HepG2 (cell line): ENCODE measurements around the gene AS3MT. TPM values are rescaled to one million over a fixed set of nuclear protein-coding genes. Genes with fewer than 3 reads are reported as not detected.

ENCODE experiments used
- KLF6 ChIP-seq: IDR thresholded peaks from 2 replicates; pipeline ENCODE4 v1.8.0; 2016; ENCODE audit warnings: missing biosample characterization, missing genetic modification reagents
- MAX ChIP-seq: IDR thresholded peaks from 2 replicates; pipeline ENCODE4 v1.6.1; 2012; ENCODE audit warnings: inconsistent platforms
- MNT ChIP-seq: fragments of 450-650 bp; IDR thresholded peaks from 2 replicates; pipeline ENCODE4 v1.6.1; 2016
- RBM39 ChIP-seq: fragments of 200-400 bp; formaldehyde crosslinking; IDR thresholded peaks from one replicate; pipeline ENCODE4 v1.6.1; 2018; ENCODE audit warnings: antibody characterized with exemption, mild to moderate bottlenecking, low read depth, low read length; ENCODE audit not compliant: poor library complexity, severe bottlenecking
- ZBTB14 ChIP-seq: sonication (generic); formaldehyde crosslinking; IDR thresholded peaks from 2 replicates; pipeline ENCODE4 v1.4.0; 2020; ENCODE audit warnings: missing genetic modification reagents
- ZBTB25 ChIP-seq: IDR thresholded peaks from 2 replicates; pipeline ENCODE4 v1.6.1; 2018; ENCODE audit warnings: missing genetic modification reagents
- ZBTB44 ChIP-seq: sonication (generic); formaldehyde crosslinking; IDR thresholded peaks from 2 replicates; pipeline ENCODE4 v1.4.0; 2020; ENCODE audit warnings: missing genetic modification reagents
- ZFP36L2 ChIP-seq: sonication (generic); formaldehyde crosslinking; IDR thresholded peaks from 2 replicates; pipeline ENCODE4 v1.4.0; 2020; ENCODE audit warnings: missing genetic modification reagents
- ZMAT3 ChIP-seq: sonication (generic); formaldehyde crosslinking; conservative IDR thresholded peaks from 2 replicates; pipeline ENCODE4 v1.7.0; 2021; ENCODE audit warnings: missing genetic modification reagents
- ZNF12 ChIP-seq: sonication (generic); formaldehyde crosslinking; IDR thresholded peaks from 2 replicates; pipeline ENCODE4 v1.5.0; 2020; ENCODE audit warnings: missing genetic modification reagents
- ZNF563 ChIP-seq: sonication (generic); formaldehyde crosslinking; IDR thresholded peaks from 2 replicates; pipeline ENCODE4 v1.8.0; 2022; ENCODE audit warnings: mild to moderate bottlenecking, moderate library complexity, missing genetic modification reagents
- ZNF629 ChIP-seq: sonication (generic); formaldehyde crosslinking; conservative IDR thresholded peaks from 2 replicates; pipeline ENCODE4 v1.5.0; 2020; ENCODE audit warnings: missing genetic modification reagents
- ZNF746 ChIP-seq: sonication (generic); formaldehyde crosslinking; IDR thresholded peaks from 2 replicates; pipeline ENCODE4 v1.8.0; 2022; ENCODE audit warnings: mild to moderate bottlenecking, missing genetic modification reagents
- polyA plus RNA-seq, 8 experiments: library from polyadenylated mRNA; depleted of rRNA in 3 of 8; stranded (reverse) in 7 of 8; unstranded in 1 of 8; fragments of >200 nt; fragmentation: Illumina TruSeq in 4 of 8; extraction: Trizol in 4 of 8; gene quantifications; 2 replicates each; pipeline versions ENCODE4 v1.2.1 to v1.2.3, GENCODE V29; 2011 to 2016; ENCODE audit warnings: low read depth in 4 of 8, missing spikeins in 1 of 8, mixed read lengths in 1 of 8; ENCODE audit not compliant: insufficient read depth in 1 of 8
- total RNA-seq, 5 experiments: library from RNA; depleted of rRNA; stranded (reverse); fragments of >200 nt; fragmentation: Illumina TruSeq; extraction: Trizol; gene quantifications; 2 replicates each; pipeline ENCODE4 v1.2.3, GENCODE V29; 2016; ENCODE audit warnings: low read depth in 1 of 5
- TF ChIP-seq, protein P1 (sequence below): sonication (generic); formaldehyde crosslinking; IDR thresholded peaks from 2 replicates; pipeline ENCODE4 v1.5.1; 2020; ENCODE audit warnings: missing genetic modification reagents, mild to moderate bottlenecking, borderline replicate concordance
- TF ChIP-seq, protein P2 (sequence below): IDR thresholded peaks from 2 replicates; pipeline ENCODE4 v1.6.1; 2012; ENCODE audit warnings: low read depth, low read length, improper control_type of control experiment
- TF ChIP-seq, protein P3 (sequence below): sonication (generic); formaldehyde crosslinking; IDR thresholded peaks from 2 replicates; pipeline ENCODE4 v1.4.0; 2020; ENCODE audit warnings: missing genetic modification reagents

The AS3MT gene
- total and polyA plus RNA-seq, 2 of the 13 experiments (the other 11 are each of a cell fraction or from before 2014, with no cell fraction given), result 8.7 to 17.4 TPM

- TF ChIP-seq, protein P1, sequence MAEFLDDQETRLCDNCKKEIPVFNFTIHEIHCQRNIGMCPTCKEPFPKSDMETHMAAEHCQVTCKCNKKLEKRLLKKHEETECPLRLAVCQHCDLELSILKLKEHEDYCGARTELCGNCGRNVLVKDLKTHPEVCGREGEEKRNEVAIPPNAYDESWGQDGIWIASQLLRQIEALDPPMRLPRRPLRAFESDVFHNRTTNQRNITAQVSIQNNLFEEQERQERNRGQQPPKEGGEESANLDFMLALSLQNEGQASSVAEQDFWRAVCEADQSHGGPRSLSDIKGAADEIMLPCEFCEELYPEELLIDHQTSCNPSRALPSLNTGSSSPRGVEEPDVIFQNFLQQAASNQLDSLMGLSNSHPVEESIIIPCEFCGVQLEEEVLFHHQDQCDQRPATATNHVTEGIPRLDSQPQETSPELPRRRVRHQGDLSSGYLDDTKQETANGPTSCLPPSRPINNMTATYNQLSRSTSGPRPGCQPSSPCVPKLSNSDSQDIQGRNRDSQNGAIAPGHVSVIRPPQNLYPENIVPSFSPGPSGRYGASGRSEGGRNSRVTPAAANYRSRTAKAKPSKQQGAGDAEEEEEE, result no peak
- TF ChIP-seq MAX, result no peak
- no peak for TF ChIP-seq ZNF563 (CRISPR knock-in tag)
- no peak for TF ChIP-seq ZNF746 (CRISPR knock-in tag)
- TF ChIP-seq, protein P2, sequence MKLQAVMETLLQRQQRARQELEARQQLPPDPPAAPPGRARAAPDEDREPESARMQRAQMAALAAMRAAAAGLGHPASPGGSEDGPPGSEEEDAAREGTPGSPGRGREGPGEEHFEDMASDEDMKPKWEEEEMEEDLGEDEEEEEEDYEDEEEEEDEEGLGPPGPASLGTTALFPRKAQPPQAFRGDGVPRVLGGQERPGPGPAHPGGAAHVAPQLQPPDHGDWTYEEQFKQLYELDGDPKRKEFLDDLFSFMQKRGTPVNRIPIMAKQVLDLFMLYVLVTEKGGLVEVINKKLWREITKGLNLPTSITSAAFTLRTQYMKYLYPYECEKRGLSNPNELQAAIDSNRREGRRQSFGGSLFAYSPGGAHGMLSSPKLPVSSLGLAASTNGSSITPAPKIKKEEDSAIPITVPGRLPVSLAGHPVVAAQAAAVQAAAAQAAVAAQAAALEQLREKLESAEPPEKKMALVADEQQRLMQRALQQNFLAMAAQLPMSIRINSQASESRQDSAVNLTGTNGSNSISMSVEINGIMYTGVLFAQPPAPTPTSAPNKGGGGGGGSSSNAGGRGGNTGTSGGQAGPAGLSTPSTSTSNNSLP, result no peak
- TF ChIP-seq ZFP36L2 (CRISPR knock-in tag), result no peak
- TF ChIP-seq, protein P3, sequence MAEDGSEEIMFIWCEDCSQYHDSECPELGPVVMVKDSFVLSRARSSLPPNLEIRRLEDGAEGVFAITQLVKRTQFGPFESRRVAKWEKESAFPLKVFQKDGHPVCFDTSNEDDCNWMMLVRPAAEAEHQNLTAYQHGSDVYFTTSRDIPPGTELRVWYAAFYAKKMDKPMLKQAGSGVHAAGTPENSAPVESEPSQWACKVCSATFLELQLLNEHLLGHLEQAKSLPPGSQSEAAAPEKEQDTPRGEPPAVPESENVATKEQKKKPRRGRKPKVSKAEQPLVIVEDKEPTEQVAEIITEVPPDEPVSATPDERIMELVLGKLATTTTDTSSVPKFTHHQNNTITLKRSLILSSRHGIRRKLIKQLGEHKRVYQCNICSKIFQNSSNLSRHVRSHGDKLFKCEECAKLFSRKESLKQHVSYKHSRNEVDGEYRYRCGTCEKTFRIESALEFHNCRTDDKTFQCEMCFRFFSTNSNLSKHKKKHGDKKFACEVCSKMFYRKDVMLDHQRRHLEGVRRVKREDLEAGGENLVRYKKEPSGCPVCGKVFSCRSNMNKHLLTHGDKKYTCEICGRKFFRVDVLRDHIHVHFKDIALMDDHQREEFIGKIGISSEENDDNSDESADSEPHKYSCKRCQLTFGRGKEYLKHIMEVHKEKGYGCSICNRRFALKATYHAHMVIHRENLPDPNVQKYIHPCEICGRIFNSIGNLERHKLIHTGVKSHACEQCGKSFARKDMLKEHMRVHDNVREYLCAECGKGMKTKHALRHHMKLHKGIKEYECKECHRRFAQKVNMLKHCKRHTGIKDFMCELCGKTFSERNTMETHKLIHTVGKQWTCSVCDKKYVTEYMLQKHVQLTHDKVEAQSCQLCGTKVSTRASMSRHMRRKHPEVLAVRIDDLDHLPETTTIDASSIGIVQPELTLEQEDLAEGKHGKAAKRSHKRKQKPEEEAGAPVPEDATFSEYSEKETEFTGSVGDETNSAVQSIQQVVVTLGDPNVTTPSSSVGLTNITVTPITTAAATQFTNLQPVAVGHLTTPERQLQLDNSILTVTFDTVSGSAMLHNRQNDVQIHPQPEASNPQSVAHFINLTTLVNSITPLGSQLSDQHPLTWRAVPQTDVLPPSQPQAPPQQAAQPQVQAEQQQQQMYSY (CRISPR knock-in tag), result no peak; the same call in 1 of the 2 replicates
- no peak for TF ChIP-seq ZBTB14 (CRISPR knock-in tag)
- peak; percentile 9; the same call in 1 of the 2 replicates for TF ChIP-seq ZNF12 (CRISPR knock-in tag)
- no peak for TF ChIP-seq ZBTB25 (CRISPR knock-in tag)
- TF ChIP-seq MNT, result no peak
- TF ChIP-seq ZNF629 (CRISPR knock-in tag), result no peak
- TF ChIP-seq ZMAT3 (CRISPR knock-in tag), result peak; percentile 19; the same call in 1 of the 2 replicates
- TF ChIP-seq ZBTB44, result no peak
- peak; percentile 41; the same call in 1 of the 2 replicates for TF ChIP-seq KLF6 (CRISPR knock-in tag)
- no peak for TF ChIP-seq RBM39
Measured at GRCh38 chr10:102917314-102917961, 48.2 kb downstream of the AS3MT start (continued).
